Right atrium auricular region (tissue), 2 donors: ENCODE results near the gene DYRK4. TPM values are rescaled to one million over a fixed set of nuclear protein-coding genes. Genes with fewer than 3 reads are reported as not detected.
A peak's percentile ranks its signal among the peaks of the same experiment; 100 is the strongest.

ENCODE experiments used
- DNase-seq: peaks from one replicate; pipeline ENCODE4 v3.0.0-alpha.2; 2019; ENCODE audit warnings: low spot score
- H3K27ac ChIP-seq, 2 donors: fragments of 200-600 bp; sonication (generic); 1 replicate in 1 of 2; 2 replicates in 1 of 2; pipeline ENCODE4 v1.5.1; 2016 to 2019
- H3K27me3 ChIP-seq, 2 donors: fragments of 200-600 bp; sonication (generic); one replicate each; pipeline versions ENCODE4 v1.5.1 to v1.6.0; 2017 to 2019
- H3K36me3 ChIP-seq: fragments of 200-600 bp; sonication (generic); one replicate; pipeline ENCODE4 v1.5.1; 2016
- H3K4me1 ChIP-seq, 2 donors: fragments of 200-600 bp; sonication (generic); one replicate each; pipeline versions ENCODE4 v1.5.1 to v1.6.0; 2017 to 2019
- H3K4me3 ChIP-seq, 2 donors: fragments of 200-600 bp; sonication (generic); 1 replicate in 1 of 2; 2 replicates in 1 of 2; pipeline ENCODE4 v1.5.1; 2017 to 2019; ENCODE audit warnings: mild to moderate bottlenecking in 1 of 2, moderate library complexity in 1 of 2
- H3K9me3 ChIP-seq, 2 donors: fragments of 200-600 bp; sonication (generic); one replicate each; pipeline ENCODE4 v1.5.1; 2019
- total RNA-seq, 2 donors: library from RNA; depleted of rRNA; stranded (reverse); fragments of >200 nt; gene quantifications; one replicate each; pipeline ENCODE4 v1.1.0, GENCODE V29; 2016
- TF ChIP-seq, protein P1 (sequence below), 2 donors: fragments of 200-600 bp; sonication (generic); IDR thresholded peaks; one replicate each; pipeline ENCODE4 v1.5.1; 2019; ENCODE audit warnings: antibody characterized with exemption in 2 of 2

DYRK4 gene
- total RNA-seq, 2 donors from 2014 or later = 31.7 to 41.1 TPM

DNA sequence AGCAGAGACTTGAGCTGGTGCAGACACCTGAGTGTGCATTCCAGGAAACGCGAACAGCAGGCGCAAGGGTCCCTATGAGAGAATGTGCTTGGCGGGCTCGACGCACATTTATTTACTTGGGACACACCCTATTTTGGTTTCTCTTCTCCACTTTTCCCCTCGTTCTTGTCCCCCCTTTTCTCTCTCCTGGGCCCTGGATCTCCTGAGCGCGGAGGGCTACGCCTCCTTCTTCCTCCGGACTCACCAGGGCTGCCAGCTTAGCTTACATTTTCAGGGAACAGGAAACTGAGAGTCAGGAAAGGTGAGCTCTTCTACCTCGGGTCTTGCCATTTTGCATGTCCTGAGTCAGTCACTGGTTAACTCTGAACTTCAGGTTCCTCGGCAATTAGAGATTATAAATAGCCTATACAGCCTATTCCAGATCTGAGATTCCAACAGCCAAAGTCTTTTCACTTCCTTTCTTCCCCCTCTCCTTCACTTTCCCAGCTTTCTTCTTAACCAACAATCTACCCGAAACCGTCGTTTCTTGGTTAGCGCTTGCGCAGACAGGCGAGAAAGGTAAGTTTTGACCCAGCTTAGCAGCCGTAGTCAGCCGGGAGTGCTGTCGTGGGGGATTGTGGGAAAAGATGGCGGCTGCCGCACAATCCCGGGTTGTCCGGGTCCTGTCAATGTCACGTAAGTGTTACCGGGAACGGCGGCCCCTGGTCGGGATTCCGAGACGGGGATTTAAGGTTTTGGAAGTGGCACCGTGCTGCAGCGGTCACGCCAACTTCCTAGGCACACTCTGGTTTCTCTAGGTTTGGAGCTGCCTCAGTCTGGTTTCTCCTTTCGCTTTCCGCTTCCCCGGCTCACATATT is 86.7 kb downstream of the DYRK4 start, which contains the start of the genes AKAP3 and NDUFA9:
TSS of gene AKAP3 (minus strand) at position 551 of the 857 bp plus-strand sequence. CDS start 10,855 bp downstream, outside the sequence.
TSS of gene NDUFA9 (plus strand) at position 614 of the 857 bp plus-strand sequence. CDS start at position 627, 13 bp downstream.
- no peaks in the 10 kb centered on the region for H3K9me3 ChIP-seq
- peak within 1 kb of the TSS; percentile 71 to 85 for H3K4me3 ChIP-seq
- DNase-seq = peak; percentile 86
- peaks cover 0 to 45% of the 10 kb centered on the region in 2 donors for H3K4me1 ChIP-seq
- peak within 1 kb of the TSS; percentile 79 to 84 for H3K27ac ChIP-seq
- H3K27me3 ChIP-seq = no peaks in the 10 kb centered on the region
- peaks cover under 1% of the 10 kb centered on the region for H3K36me3 ChIP-seq
- TF ChIP-seq, protein P1, sequence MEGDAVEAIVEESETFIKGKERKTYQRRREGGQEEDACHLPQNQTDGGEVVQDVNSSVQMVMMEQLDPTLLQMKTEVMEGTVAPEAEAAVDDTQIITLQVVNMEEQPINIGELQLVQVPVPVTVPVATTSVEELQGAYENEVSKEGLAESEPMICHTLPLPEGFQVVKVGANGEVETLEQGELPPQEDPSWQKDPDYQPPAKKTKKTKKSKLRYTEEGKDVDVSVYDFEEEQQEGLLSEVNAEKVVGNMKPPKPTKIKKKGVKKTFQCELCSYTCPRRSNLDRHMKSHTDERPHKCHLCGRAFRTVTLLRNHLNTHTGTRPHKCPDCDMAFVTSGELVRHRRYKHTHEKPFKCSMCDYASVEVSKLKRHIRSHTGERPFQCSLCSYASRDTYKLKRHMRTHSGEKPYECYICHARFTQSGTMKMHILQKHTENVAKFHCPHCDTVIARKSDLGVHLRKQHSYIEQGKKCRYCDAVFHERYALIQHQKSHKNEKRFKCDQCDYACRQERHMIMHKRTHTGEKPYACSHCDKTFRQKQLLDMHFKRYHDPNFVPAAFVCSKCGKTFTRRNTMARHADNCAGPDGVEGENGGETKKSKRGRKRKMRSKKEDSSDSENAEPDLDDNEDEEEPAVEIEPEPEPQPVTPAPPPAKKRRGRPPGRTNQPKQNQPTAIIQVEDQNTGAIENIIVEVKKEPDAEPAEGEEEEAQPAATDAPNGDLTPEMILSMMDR (IDR thresholded peaks at IDR 0.05) = no peak

DNA sequence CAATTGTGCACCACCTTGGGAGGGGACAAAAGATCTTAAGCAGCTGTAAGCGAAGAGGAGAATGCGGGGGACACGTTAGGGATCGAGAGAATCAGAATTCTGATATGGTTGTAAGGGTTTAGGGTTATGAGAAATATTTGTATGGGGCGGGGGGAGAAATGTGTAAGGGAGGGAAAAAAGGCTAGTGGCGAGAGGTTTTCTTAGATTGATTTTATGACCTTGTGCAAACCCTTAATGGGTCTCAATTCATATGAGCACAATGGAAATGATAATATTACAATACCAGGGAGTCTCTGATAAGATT is 87.3 kb downstream of the DYRK4 start:
- Histone ChIP-seq H3K4me3 (peak overlapping the region; percentile 71 to 85), H3K9me3 (no peaks in the 10 kb centered on the region), H3K27me3 (no peaks in the 10 kb centered on the region), H3K36me3 (peaks cover 6% of the 10 kb centered on the region), H3K27ac (peak overlapping the region; percentile 79 to 84), H3K4me1 (peaks cover 0 to 45% of the 10 kb centered on the region in 2 donors)
- DNase-seq = no peak
- TF ChIP-seq, protein P1 (IDR thresholded peaks at IDR 0.05) = no peak

DNA sequence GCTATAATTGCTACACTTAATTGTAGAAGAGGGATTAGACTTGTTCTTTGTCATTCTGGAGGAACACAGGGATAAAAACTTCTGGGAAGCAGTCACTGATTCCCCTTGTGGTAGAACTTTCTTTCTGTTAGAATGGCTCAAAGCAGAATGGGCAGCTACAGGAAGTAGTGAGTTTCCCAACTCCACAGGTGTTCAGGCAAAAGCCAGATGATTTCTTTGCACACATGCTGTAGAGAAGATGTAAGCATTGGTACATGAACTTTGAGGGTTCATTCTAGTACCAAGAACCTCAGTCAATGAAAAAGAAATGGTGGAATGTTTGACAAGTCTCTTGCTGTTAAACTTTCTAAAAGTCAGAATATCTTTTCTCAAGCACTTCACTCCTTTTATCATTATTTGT is 91.2 kb downstream of the DYRK4 start:
- no peak for DNase-seq
- TF ChIP-seq, protein P1 (IDR thresholded peaks at IDR 0.05) = no peak

DNA sequence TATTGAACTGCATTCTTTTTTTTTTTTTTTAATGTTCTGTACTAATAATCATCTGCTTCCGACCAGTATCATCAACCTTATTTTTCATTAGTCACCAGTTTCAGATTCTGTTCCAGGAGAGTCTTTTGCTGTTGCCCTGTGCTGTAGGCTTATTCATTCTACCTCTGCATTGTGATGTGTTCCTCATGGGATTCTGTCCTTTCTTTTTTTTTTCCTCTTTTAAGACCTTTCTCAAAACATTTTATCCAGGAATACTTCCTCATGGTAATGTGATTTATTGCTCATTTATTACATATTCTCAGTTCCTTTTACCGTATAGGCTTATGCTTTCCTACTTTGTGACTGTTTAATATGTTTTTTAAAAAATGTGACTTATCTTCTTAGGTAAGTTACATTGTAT is 91.7 kb downstream of the DYRK4 start:
- no peaks in the 10 kb centered on the region for H3K9me3 ChIP-seq
- H3K27me3 ChIP-seq = no peaks in the 10 kb centered on the region
- no peak overlapping the region for H3K27ac ChIP-seq
- H3K36me3 ChIP-seq = peaks cover 49% of the 10 kb centered on the region
- H3K4me3 ChIP-seq = no peak overlapping the region
- peaks cover 0 to 37% of the 10 kb centered on the region in 2 donors for H3K4me1 ChIP-seq
- DNase-seq = no peak
- TF ChIP-seq, protein P1 (IDR thresholded peaks at IDR 0.05) = no peak

More for the DNA sequence above, 91.2 kb downstream of the DYRK4 start:
- Histone ChIP-seq H3K27ac (no peak overlapping the region), H3K36me3 (peaks cover 44% of the 10 kb centered on the region), H3K4me3 (no peak overlapping the region), H3K4me1 (peaks cover 0 to 39% of the 10 kb centered on the region in 2 donors), H3K9me3 (no peaks in the 10 kb centered on the region), H3K27me3 (no peaks in the 10 kb centered on the region)

Other genes with a start within 250 kb of the DYRK4 start
- 1 to 10 TPM; 3.7 to 4.2 TPM for gene TIGAR, start 241.0 kb upstream of the DYRK4 start, total RNA-seq
- gene FGF23, start 182.5 kb upstream of the DYRK4 start, total RNA-seq = under 1 TPM in 1 of 2 donors, not detected in 1; 0.08 TPM
- gene FGF6, start 116.4 kb upstream of the DYRK4 start, total RNA-seq = not detected
- gene RAD51AP1, start 23.3 kb upstream of the DYRK4 start, total RNA-seq = 1 to 10 TPM in 1 of 2 donors, under 1 TPM in 1; 0.86 to 1.3 TPM
- gene AKAP3, start 86.8 kb downstream of the DYRK4 start, total RNA-seq = 1 to 10 TPM in 1 of 2 donors, under 1 TPM in 1; 0.79 to 7.1 TPM
- 10 to 100 TPM; 40.0 to 90.3 TPM for gene NDUFA9, start 86.9 kb downstream of the DYRK4 start, total RNA-seq
- gene GALNT8, start 158.2 kb downstream of the DYRK4 start, total RNA-seq = 1 to 10 TPM; 2.0 to 3.8 TPM